NCI-H82 (cell line): ENCODE measurements around the gene AIM2.
"Not testable (repeated sequence)": the region's sequence is repeated elsewhere in the genome, so short reads cannot be mapped to it uniquely, and the experiment has no call there.

Experiments used
- DNase-seq: peaks from one replicate; lab custom pipeline; 2025; lab: John Stamatoyannopoulos, UW

AIM2 gene

GRCh38 chr1:159076438-159077119 is at the start of gene AIM2:
Gene AIM2, minus strand, starts transcription at chr1:159076766. Its CDS starts 3,267 bp downstream, at chr1:159073499.
- no peak for DNase-seq

DNA sequence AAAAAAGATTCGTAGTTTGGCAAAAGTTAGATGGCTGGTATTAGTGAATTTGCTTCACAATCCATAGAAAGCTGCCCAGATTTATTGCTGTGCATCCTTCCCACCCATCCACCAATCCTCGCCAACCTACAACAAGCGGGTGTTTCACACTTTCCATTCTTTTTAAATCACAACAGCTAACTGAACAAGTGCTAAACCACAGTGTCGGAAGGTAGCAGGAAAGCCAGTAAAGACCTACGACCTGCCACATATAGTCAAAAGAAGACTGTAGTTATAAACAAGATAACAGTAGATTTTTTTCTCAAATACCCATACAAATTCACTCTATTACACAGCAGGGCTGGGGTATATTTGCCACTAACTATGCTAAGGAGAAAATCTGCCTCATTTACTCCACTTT is 47.0 kb upstream of the AIM2 start:
- DNase-seq = no peak

GRCh38 chr1:159122005-159122621 is 45.5 kb upstream of the AIM2 start:
- DNase-seq = no peak

DNA sequence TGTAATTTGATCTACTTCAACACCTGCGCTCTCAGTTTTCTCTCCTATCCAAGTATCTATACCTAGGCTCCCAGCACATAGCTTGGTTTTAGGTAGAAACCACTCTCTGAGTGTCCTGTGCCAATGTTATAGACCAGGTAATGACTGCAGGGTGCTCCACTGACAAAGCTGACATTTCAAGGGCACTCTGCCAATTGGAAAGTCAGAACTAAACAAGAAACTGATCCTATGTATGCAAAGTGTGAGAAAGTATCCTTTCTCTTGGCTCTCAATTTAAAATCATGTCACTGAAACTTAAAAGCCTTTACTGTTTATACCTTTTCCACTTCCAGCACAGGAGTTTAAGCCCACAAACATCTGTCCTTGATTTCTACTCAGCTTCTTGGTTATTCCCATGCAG is 45.0 kb upstream of the AIM2 start:
- no peak for DNase-seq

DNA sequence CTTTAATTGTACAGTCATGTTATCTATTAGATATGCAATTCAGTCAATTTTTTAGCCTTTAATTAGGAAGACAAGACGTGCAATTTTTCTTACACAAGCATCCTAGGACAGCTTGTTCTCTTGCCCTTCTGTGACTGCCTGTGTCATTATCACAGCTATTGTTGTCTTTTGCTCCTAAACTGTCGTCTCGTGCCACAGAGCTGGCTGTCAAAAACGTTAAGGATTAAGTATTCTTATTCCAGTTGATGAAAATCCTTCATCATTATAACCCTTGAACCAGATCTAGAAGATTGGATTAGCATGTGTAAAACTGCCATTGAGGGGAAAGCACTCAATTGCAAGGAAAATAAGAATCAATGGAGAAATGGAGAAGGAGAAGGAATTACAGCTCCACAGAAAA is 43.8 kb upstream of the AIM2 start:
- peak; percentile 47 for DNase-seq

GRCh38 chr1:159113596-159114433 is 37.2 kb upstream of the AIM2 start:
- DNase-seq = no peak

GRCh38 chr1:159103021-159103420 is 26.5 kb upstream of the AIM2 start:
- not testable (repeated sequence) for DNase-seq

DNA sequence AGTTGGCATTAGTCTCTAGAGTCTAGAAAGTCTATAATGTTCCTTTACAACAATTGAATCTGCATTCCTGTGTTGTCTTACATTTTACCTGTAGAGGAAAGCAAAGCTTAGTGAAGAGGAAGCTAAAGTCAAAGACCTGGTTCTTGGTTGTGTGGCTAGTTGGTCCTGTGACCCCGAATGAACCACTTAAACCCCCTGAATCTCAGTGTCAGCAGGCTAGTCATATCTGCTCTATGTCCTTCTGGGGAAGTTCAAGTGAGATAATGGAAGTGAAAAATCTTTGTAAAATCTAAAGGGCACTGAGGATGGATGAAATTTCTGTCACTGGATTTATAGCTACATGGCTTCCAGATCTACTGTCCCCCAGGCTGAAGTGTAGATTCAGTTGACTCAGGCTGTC is 24.0 kb upstream of the AIM2 start:
- no peak for DNase-seq

GRCh38 chr1:159098596-159098995 is 22.0 kb upstream of the AIM2 start:
- no peak for DNase-seq

GRCh38 chr1:159092036-159092760 is 15.6 kb upstream of the AIM2 start:
- DNase-seq = no peak

DNA sequence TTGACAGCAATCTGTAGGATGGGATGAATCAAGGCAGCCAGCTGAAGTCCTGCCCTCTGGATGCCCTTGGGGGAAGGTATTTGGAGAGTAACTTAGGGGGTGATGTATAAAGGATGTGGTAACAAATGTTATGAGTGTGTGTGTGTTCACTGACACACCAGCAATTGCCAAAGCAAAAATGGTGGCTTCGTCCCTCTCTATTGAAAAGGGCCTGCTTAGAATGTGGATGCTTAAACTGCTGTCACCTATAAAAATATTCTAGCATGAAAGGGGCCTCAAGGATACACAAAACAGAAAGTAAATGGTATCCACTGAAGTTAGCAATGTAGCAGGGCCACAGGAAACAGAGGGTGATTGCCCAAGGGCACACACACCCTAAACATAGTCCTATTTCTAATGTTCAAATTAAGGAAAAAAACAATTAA is 15.1 kb upstream of the AIM2 start:
- no peak for DNase-seq

GRCh38 chr1:159091180-159091560 is 14.6 kb upstream of the AIM2 start:
- DNase-seq = no peak

- no peak for DNase-seq
These were observed 14.0 kb upstream of the AIM2 start for GRCh38 chr1:159090286-159091179.

- peak; percentile 48 for DNase-seq
These were observed 12.7 kb upstream of the AIM2 start for GRCh38 chr1:159089184-159089791.

- DNase-seq = peak; percentile 67
These were observed 12.1 kb upstream of the AIM2 start for GRCh38 chr1:159088546-159089183.

- no peak for DNase-seq
These were observed 11.5 kb upstream of the AIM2 start for GRCh38 chr1:159088050-159088449.

DNA sequence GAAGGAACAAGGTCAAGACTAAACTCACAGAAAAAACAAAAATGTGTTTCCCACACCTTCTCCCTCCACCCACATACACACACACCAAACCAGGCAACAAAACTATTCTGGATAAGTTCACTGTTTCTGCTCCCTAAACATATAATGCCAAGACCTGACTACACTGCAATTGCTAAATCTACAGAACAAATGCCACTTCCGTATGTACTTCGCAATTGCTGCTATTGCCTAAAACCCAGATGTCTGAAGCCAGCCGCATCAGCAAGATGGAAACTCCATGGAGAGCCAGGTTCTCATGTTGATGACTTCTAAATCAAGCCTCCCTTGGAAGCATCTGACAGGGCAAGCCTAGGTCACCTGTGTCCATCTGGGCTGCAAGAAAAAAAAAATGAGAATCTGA is 8.3 kb upstream of the AIM2 start:
- no peak for DNase-seq

GRCh38 chr1:159084152-159084551 is 7.6 kb upstream of the AIM2 start:
- no peak for DNase-seq

DNA sequence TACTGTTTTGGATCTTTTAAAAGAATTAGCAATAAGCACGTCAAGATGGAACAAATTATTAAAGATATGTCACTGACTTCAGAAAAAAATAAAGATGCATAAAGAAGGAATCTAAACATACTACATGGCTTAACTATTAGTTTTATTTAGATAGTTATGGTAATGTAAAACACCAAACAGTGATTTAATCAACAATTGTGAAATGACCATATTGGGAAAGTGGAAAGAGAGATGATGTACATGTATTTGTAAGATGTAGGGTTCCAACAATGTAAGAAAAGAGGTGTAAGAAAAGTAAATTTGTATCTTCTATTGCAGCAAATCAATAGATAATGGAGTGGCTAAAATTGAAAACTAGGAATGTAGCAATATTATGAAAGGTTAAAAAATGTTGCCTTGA is 6.4 kb upstream of the AIM2 start:
- DNase-seq = no peak

DNA sequence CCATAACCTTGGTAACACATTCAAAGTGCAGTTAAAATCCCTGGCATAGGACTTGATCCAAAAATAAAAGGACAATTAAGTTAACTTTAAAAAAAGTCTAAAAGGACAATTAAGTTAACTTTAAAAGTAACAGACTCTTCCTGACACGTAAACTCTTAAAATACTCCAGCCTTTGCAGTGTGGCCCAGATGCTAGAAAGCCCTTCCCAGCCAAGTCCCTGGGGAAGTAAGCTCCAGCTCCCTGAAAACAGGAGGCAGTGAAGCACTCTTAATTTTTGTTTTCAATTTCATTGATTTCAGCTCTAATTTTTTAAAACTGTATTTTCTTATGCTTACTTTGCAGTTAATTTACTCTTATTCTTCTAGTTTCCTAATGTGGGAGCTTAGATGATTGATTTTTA is 5.1 kb upstream of the AIM2 start:
- no peak for DNase-seq
